HK-2 (cell line): Measurements from ENCODE around the gene KNCN.

ENCODE experiments used
- DNase-seq: peaks from one replicate; pipeline ENCODE4 v3.0.0-alpha.2; 2018; ENCODE audit not compliant: unreplicated experiment

KNCN gene

GRCh38 chr1:46543761-46544560, 7.5 kb downstream of the KNCN start:
- DNase-seq, result no peak

GRCh38 chr1:46543382-46543760, 8.1 kb downstream of the KNCN start:
- no peak for DNase-seq

DNA sequence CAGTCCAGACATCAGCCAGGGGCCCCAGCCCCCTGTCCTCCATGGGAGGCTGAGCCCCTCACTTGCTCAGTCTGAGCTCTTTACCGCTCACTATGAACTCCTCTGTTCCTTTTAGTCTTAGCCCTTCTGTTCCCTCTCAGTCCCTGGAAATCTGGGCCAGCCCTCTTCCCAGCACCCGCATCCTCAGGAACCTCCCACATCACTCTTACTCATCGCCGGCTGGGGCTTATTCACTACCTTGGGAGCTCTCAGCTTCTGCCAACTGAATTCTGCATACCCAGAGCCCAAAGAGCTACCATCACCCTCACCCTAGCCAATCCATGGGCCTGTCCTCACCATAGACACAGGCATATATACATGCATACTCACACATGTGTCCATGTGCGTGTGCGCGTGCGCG, 11.5 kb downstream of the KNCN start:
- DNase-seq, result peak; percentile 59

- no peak for DNase-seq
These were observed 13.3 kb downstream of the KNCN start for GRCh38 chr1:46538147-46538546.

GRCh38 chr1:46537651-46538050, 13.8 kb downstream of the KNCN start:
- no peak for DNase-seq

GRCh38 chr1:46536527-46536926, 14.9 kb downstream of the KNCN start:
- DNase-seq, result no peak

- no peak for DNase-seq
These were observed 16.4 kb downstream of the KNCN start for GRCh38 chr1:46535063-46535462.

GRCh38 chr1:46533179-46533864, 18.1 kb downstream of the KNCN start:
- DNase-seq, result no peak

GRCh38 chr1:46532498-46533178, 18.8 kb downstream of the KNCN start:
- no peak for DNase-seq

- no peak for DNase-seq
These were observed 19.4 kb downstream of the KNCN start for GRCh38 chr1:46532095-46532494.

DNA sequence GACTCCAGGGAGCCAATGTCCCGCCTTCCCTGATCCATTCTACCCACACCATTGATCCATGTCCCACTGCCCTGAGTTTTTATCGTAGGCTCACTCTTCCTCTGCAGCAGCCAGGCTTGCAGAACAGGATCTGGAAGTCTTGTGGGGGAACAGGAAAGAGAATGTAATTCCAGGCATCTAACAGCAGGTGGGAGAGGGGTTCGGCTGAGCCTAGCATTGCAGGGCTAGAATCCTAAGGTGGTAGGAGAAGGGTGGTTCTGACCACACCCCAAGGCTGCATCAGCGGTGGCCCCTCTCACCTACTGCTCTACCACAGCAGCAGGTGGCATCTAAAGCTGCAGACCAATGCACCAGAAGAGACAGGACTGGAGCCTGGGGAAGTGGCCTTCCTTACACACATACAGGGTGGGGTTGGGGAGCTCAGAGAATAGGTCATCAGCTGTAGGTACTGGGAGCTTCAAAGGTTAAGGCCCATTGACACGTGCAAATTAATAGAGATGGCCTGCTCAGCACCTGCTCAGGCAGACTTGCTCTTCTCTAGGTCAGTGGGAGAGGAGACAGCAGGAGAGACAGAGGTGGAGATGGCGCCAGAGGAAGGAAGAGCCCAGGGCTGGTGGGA, 20.5 kb downstream of the KNCN start:
- DNase-seq, result no peak

DNA sequence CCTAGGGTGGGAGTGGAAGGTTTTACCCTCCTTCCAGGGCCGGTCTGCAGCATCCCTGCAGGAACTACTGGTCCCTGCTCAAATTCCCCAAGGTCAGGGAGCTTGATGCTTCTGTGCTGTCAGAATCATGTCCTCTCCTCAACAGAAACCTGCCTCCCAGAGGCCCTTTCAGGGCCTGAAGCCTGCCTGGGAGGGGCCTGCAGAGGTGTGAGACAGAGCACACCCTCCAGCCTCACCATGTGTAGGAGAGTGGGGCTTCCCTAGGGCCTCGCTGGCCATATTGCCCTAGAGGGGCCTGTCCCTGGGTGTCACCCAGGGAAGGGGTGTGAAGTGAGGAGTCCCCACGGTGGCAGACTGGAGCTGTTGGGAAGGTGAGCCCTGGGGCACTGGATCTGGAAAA, 21.1 kb downstream of the KNCN start:
- DNase-seq, result no peak

GRCh38 chr1:46529031-46529630, 22.3 kb downstream of the KNCN start:
- no peak for DNase-seq

- no peak for DNase-seq
These were observed 23.0 kb downstream of the KNCN start for GRCh38 chr1:46528297-46528955.

- peak; percentile 82 for DNase-seq
These were observed 23.8 kb downstream of the KNCN start for GRCh38 chr1:46527474-46528296.

DNA sequence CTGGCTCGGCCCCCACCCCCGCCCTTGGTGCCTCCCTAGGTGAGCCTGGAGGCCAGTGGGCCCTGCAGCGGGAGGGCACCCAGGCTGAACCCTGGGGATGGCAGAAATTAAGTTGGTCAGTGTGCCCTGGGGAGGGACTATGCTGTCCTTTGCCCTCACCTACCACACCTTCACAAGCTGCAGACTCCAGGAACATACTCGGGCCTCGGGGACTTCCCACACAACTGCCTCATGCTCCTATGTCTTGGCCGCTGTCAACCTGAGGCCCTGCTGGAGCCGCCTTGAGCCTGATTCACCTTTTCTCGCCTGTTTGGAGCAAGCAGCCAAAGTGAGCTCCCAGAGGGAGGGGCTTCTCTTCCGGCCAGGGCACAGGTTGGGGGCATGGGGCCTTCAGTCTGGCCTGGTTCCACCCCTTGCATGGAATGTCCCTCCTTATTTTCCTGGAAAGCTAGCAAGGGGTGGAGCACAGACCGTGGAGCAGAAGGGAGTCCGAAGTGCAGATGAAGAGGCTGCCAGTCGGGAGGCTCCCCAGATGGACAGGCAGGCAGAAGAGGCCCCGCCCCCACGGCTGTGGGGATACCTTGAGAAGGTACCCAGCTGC, 24.7 kb downstream of the KNCN start:
- peak; percentile 62 for DNase-seq

GRCh38 chr1:46526013-46526690, 25.3 kb downstream of the KNCN start:
- DNase-seq, result no peak

- DNase-seq, result no peak
These were observed 26.0 kb downstream of the KNCN start for GRCh38 chr1:46525253-46525983.

- no peak for DNase-seq
These were observed 26.6 kb downstream of the KNCN start for GRCh38 chr1:46524843-46525242.
